Bone marrow (tissue), 2 donors: Measurements from ENCODE around the gene MFSD12.

ENCODE experiments used
- DNase-seq, 2 donors: peaks; one replicate each; lab custom pipeline; 2025; lab: John Stamatoyannopoulos, UW

MFSD12 gene

GRCh38 chr19:3557461-3558248 lies at the start of gene MFSD12:
Gene MFSD12, minus strand, starts transcription at chr19:3557586. Its CDS starts 183 bp downstream, at chr19:3557403.
- DNase-seq, result peak; percentile 79 to 84

- DNase-seq, result peak; percentile 22 to 45
Measured at GRCh38 chr19:3606690-3607289, 49.4 kb upstream of the MFSD12 start, which contains the start of gene TBXA2R. Gene TBXA2R, minus strand, starts transcription at chr19:3606875. Its CDS starts 6,241 bp downstream, at chr19:3600634.

GRCh38 chr19:3606174-3606689 lies 48.8 kb upstream of the MFSD12 start:
- no peak for DNase-seq

- DNase-seq, result no peak
Measured at GRCh38 chr19:3605770-3606169, 48.4 kb upstream of the MFSD12 start.

- DNase-seq, result no peak
Measured at GRCh38 chr19:3605361-3605760, 48.0 kb upstream of the MFSD12 start.

- DNase-seq, result no peak
Measured at GRCh38 chr19:3604987-3605343, 47.6 kb upstream of the MFSD12 start.

- no peak for DNase-seq
Measured at GRCh38 chr19:3604227-3604986, 47.0 kb upstream of the MFSD12 start.

GRCh38 chr19:3603121-3603811 lies 45.9 kb upstream of the MFSD12 start:
- DNase-seq, result no peak

GRCh38 chr19:3601021-3601420 lies 43.6 kb upstream of the MFSD12 start:
- DNase-seq, result no peak

GRCh38 chr19:3599776-3600187 lies 42.4 kb upstream of the MFSD12 start:
- DNase-seq, result no peak

GRCh38 chr19:3595521-3596061 lies 38.2 kb upstream of the MFSD12 start:
- no peak for DNase-seq

- DNase-seq, result no peak
Measured at GRCh38 chr19:3593156-3593555, 35.8 kb upstream of the MFSD12 start.

- DNase-seq, result no peak
Measured at GRCh38 chr19:3591876-3592613, 34.7 kb upstream of the MFSD12 start.

- no peak for DNase-seq
Measured at GRCh38 chr19:3590991-3591659, 33.7 kb upstream of the MFSD12 start.

- no peak for DNase-seq
Measured at GRCh38 chr19:3589949-3590348, 32.6 kb upstream of the MFSD12 start.

- DNase-seq, result no peak
Measured at GRCh38 chr19:3589439-3589838, 32.1 kb upstream of the MFSD12 start.

GRCh38 chr19:3586707-3587346 lies 29.4 kb upstream of the MFSD12 start:
- no peak for DNase-seq

GRCh38 chr19:3586127-3586626 lies 28.8 kb upstream of the MFSD12 start:
- no peak for DNase-seq

GRCh38 chr19:3585301-3586126 lies 28.1 kb upstream of the MFSD12 start, which contains the start of gene GIPC3:
Gene GIPC3, plus strand, starts transcription at chr19:3585478. Its CDS starts 120 bp downstream, at chr19:3585598.
- no peak for DNase-seq
